Muscle of back (tissue), 11 donors: ENCODE data around the gene C1GALT1. TPM values are rescaled to one million over a fixed set of nuclear protein-coding genes. Genes with fewer than 3 reads are reported as not detected.

ENCODE experiments used
- DNase-seq, 3 donors: peaks; one replicate each; pipeline versions ENCODE4 v3.0.0 to v3.0.0-alpha.2; 2013
- polyA plus RNA-seq, 10 donors: library from polyadenylated mRNA; unstranded; fragments of 120-200 nt; gene quantifications; one replicate each; pipeline ENCODE4 v1.2.1, GENCODE V29; 2013; ENCODE audit not compliant: insufficient read length in 10 of 10

C1GALT1 gene
- polyA plus RNA-seq, 10 donors = 14.6 to 27.6 (median 19.4) TPM

DNA sequence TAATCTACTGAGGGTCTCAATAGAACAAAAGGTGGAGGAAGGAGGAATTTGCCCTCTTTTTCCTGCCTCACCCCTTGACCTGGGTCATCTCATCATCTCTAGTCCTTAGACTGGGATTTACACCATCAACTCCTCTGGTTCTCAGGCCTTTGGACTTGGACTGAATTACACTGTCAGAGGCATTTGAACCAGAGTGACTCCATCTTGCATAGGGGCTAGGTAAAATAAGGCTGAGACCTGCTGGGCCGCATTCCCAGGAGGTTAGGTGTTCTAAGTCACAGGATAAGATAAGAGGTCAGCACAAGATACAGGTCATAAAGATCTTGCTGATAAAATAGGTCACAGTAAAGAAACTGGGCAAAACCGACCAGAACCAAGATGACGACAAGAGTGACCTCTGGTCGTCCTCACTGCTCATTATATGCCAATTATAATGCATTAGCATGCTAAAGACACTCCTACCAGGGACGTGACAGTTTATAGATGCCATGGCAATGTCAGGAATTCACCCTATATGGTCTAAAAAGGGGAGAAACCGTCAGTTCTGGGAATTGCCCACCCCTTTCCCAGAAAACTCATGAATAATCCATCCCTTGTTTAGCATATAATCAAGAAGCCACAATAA, 84.0 kb downstream of the C1GALT1 start:
- no peak for DNase-seq

DNA sequence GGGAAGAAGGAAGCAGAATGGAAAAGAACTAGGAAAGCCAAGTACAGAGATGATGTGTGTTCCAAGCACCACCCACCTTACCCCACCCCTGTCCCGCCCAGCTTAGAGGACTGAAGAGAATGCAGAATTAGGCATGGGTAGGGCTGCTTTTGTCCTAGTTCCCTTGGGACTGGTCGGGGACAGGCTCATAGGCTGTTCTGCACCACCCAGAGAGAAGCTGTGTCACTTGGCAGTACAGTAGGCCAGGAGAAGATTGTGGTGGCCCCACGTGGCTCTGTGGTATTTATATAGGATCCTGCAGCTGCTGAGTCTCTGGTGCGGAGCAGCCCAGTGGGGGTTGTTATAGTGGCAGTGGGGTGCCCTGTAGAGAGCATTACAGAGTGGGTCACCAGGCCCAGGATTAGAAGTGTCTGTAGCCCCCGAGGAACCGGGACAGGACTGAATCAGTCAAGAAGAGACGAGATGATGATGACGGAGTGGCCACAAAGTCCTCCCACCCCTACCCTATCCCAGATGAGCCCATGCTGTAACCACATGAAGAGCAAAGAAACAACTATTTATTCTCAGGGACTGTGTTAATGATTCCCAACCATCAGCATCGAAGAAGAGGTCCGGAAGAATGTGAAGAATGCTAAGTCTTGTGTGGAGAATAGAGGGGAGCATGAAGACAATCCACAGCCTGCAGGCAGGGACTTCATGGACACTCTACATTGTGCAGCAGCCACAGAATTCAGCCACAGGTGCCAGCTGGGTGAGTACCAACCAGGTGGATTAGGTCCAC, 88.9 kb downstream of the C1GALT1 start:
- no peak for DNase-seq

DNA sequence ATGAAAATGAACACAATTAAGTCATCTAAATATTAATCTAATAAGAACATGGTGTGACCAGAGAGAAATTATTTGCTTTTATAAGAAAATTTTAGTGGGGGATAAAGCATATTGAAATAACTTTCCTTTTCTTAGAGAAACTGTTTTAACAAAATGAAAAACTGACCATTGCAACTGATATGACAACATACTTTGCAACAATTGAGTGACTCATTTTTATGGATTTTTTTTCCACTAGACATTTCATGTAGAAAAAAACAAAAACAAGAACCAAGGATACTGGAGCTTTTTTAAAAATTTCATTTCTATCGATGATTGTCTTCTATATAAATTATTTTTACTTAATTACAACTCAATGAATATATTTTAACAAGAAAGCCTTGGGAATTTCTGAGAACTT, 90.0 kb downstream of the C1GALT1 start:
- DNase-seq = no peak

DNA sequence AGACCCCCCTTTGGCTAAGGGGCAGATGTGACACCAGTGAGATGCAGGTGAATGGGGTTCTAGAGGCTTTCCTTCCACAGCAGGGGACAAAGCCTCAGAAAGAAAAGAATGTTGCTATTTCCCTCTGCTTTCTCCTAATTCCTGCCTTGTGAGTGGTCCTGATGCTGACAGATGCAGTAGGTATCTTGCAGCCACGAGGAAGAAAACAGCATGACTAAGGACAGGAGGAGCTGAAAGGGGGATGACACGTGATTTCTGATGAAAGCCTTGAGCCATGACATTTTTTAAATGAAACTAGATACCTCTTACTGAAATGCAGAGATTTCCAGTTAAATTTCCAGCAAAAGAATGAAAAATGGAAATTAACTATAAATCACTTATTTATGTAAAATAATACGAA, 92.4 kb downstream of the C1GALT1 start:
- no peak for DNase-seq

DNA sequence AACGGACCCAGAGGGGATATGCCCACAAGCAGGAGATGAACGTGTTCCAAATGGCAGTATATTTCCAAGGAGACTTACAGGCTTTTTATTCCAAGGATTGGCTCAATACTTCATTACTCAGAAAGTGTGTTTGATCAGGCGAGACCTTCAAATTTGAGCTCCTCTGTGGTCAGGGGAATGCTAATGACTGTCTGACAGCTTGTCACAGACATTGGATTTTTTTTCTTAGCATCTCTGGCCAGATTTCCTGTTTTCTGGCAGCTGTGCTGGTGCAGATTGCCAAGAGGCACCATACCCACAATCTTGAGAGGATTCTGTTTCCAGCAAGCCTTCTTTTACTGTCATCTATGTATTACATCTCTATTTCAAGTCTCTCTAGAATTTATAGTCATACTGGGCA, 93.8 kb downstream of the C1GALT1 start:
- DNase-seq = no peak

DNA sequence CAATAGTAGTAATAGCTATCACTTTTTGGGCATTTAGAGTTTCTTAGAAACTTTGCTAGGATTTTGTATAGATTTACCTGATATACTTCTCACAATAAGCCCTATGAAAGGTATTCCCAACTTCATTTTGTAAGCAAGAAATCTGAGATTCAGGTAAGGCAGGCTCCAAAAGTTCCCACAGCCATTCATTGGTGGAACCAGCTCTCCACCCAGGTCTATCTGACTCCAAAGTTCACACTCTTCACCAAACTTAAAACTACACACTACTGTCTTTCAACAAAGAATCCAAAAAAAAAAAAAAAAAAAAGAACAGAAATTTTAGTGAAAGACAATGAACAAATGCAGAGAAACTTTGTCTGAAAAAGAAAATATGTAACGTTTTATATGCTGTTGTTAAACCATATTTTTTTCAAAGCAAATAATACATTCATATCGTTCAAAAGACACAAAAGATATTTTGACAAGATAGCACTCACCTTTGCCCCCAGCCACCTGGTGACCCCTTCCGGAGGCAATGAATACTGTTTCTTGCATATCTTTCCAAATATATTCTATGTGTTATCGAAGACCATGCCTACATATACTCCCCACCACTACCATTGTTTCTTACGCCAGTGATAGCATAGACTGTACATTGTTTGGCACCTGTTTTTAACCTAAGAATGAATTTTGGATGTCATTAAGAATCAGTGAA, 108.2 kb downstream of the C1GALT1 start:
- DNase-seq = no peak

DNA sequence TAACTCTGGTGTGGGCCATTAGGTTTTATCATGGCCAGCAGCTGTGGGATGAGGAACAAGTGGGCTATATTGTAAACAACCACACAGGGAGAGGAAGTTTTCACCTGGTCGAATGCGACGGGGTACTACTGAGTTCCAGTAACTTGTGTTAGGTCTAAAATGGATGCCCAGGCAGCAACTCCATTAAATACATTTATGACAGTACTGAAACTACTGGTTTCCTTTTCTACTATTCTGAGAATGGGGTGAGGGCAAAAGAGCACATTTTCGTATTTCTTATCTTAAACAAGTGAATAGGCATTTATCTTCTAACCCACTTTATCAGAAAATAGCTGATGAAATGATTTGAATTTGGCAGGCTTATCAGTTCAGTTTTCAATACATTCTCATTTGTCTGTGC, 109.7 kb downstream of the C1GALT1 start:
- no peak for DNase-seq

DNA sequence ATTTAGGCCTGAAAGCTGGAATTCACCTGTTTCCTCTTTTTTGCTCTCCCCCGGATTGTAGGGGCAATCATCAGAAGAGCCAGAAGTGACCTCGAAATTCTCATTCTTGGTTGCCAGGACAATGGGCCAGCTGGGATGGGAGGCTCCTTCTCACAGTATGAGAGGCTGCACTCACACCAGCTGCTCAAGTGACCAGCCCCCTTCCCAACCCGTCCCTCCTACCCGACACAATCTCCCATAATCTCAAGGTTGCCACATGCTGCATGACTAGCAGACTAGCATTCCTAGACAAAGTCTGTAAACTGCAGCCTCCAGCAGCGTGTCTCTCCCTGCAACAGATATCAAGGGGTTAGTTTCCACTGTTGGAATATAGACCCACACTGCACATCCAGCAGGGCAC, 110.3 kb downstream of the C1GALT1 start:
- DNase-seq = no peak

DNA sequence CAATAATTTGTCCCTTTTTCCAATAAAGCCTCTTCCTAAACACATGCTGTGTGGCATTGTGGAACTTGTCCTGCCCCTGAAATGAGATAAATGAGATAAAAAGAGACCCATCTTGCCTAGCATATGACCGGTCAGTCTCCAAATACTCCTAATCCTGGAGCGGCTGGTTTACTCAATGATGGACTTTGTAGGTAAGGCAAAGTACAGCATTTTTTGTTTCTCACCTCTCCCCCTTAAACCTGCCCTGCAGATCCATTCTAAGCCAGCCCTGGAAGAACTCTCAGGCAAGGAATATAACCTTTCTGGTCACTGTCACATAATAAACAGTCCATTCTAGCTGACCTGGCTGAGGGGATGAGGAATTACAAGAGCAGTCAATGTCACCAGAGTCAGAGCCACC, 110.7 kb downstream of the C1GALT1 start:
- no peak for DNase-seq

DNA sequence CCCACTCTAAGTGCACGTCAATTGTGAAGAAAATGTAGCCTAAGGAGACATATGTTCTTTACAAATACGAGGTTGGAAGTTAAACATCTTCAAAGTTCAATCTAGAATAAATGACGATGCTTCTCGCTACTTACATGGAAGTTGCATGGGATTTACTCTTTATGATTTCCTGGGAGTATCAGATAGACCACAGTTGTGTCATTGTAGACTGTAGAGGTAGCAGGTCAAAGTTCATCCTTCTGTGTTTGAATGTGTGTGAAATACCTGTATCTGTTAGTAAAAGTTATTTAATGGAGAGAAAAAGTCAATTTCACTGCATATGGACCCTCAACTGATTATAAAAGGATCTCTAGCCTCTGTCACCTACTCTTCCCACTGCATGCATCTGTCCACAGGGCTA, 112.6 kb downstream of the C1GALT1 start:
- DNase-seq = no peak
